Mononuclear cell (primary cell): ENCODE measurements around the gene CD93. TPM values are rescaled to one million over a fixed set of nuclear protein-coding genes. Genes with fewer than 3 reads are reported as not detected.

Source experiments
- H3K27me3 ChIP-seq: 2 replicates; pipeline ENCODE4 v1.6.0; 2011; ENCODE audit warnings: low read length, control low read depth; ENCODE audit not compliant: insufficient read depth
- H3K4me1 ChIP-seq: 2 replicates; pipeline ENCODE4 v1.5.1; 2011; ENCODE audit warnings: mild to moderate bottlenecking, low read length, control low read depth; ENCODE audit not compliant: insufficient read depth
- H3K4me3 ChIP-seq: 2 replicates; pipeline ENCODE4 v1.5.1; 2011; ENCODE audit warnings: mild to moderate bottlenecking, low read length, moderate library complexity
- H3K9me3 ChIP-seq: 2 replicates; pipeline ENCODE4 v1.5.1; 2011; ENCODE audit warnings: low read depth, mild to moderate bottlenecking, control low read depth, low read length
- total RNA-seq: library from RNA; depleted of rRNA; stranded (reverse); fragments of >200 nt; gene quantifications from one replicate; pipeline ENCODE4 v1.2.3, GENCODE V29; 2012

The CD93 gene
- total RNA-seq, 1 donor, result 85.5 TPM

DNA sequence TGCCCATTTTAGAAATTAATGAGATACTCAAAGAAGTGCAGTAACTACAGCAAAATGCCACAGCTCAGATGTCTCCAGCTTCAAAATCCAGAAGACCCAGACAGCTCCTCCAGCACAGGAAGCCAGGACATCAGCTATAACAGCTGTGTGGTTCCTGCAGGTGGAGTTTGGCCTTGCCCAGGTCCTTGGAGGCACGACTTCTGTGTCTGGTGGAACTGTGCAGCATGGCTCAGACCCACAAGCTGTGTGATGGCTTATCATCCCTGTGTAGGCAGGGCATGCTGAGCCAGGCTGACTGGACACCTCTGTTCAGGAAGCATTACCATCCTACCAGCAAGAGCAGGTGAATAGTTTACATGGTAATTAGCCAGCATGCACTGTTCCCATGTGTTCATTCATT, 26.5 kb upstream of the CD93 start:
- H3K4me1 ChIP-seq, result peaks cover 47% of the 10 kb centered on the region
- H3K9me3 ChIP-seq, result no peaks in the 10 kb centered on the region
- no peaks in the 10 kb centered on the region for H3K27me3 ChIP-seq
- H3K4me3 ChIP-seq, result no peak overlapping the region

- Histone ChIP-seq H3K4me1 (peaks cover 47% of the 10 kb centered on the region), H3K27me3 (no peaks in the 10 kb centered on the region)
These were observed 25.8 kb upstream of the CD93 start for GRCh38 chr20:23111944-23112342.

GRCh38 chr20:23111307-23111943, 25.3 kb upstream of the CD93 start:
- Histone ChIP-seq H3K27me3 (no peaks in the 10 kb centered on the region), H3K4me1 (peaks cover 47% of the 10 kb centered on the region), H3K4me3 (no peak overlapping the region), H3K9me3 (no peaks in the 10 kb centered on the region)

More at GRCh38 chr20:23111944-23112342, 25.8 kb upstream of the CD93 start:
- no peaks in the 10 kb centered on the region for H3K9me3 ChIP-seq
- no peak overlapping the region for H3K4me3 ChIP-seq

DNA sequence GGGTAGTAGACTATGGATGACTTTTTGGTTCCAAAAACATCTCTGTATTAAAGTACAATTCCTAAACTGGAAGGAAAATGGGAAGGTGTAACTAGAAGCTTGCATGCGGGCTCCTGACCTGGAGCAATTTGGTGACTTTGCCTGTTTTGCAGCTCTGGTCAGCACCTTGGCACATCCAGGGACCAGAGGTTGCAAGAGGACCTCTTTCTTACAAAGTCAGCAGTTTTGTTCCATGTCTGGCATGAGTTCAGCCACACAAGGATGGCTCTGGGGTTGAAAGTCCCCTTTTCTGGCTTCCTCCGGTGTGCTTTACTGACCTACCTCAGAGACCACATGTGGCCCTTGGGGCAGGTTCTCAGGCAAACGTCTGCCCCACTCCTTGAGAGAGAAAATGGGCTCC, 22.7 kb upstream of the CD93 start:
- Histone ChIP-seq H3K4me1 (peaks cover 49% of the 10 kb centered on the region), H3K4me3 (no peak overlapping the region), H3K27me3 (no peaks in the 10 kb centered on the region), H3K9me3 (no peaks in the 10 kb centered on the region)

DNA sequence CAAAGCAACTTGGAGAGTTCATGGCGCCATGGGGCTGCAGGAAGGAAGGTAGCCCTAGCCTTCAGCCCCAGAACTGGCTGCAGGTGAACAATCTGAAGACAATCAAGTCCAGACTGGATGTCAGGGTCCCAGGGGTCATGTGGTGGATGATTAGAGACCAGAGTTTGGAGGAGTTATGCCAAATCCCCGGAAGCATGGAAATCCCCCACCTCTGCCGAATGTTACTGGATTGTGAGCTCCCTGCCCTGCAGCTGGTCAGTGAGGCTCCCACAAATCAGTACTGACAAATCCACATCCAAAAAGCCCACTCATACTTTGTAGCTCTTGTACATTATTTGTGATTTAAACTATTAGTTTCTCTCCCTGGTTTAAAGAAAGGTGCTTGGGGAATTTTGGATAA, 21.3 kb upstream of the CD93 start:
- peaks cover 54% of the 10 kb centered on the region for H3K4me1 ChIP-seq
- H3K9me3 ChIP-seq, result no peaks in the 10 kb centered on the region
- H3K4me3 ChIP-seq, result no peak overlapping the region
- no peaks in the 10 kb centered on the region for H3K27me3 ChIP-seq

DNA sequence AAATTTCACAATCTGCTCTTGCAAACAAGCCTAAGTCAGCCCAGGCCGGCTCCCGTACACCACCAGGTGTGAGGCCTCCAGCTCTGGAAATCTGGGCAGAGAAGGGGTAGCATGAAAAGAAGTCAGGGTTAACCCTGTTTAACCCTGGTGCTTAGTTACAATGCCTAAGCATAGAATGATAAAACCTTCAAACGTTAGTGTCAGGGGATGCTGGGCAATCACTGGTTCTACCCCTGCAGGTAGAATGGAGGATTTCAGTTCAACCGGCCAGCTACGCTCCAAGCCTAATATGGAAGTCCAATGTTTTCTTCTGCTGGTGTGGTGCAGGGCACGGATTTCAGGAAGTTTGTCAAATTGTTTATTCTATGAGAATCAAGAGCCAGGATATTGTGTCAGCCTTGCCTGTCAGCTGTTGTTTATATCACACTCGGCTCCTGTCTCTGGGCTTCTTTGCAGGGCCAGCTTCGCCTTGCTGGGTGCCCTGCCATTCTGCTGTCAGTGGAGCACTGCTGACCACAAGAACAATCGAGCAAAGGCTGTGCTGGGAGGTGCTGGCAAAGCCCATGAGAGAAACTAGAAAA, 20.2 kb upstream of the CD93 start:
- Histone ChIP-seq H3K4me3 (no peak overlapping the region), H3K9me3 (no peaks in the 10 kb centered on the region), H3K27me3 (no peaks in the 10 kb centered on the region), H3K4me1 (peaks cover 65% of the 10 kb centered on the region)

DNA sequence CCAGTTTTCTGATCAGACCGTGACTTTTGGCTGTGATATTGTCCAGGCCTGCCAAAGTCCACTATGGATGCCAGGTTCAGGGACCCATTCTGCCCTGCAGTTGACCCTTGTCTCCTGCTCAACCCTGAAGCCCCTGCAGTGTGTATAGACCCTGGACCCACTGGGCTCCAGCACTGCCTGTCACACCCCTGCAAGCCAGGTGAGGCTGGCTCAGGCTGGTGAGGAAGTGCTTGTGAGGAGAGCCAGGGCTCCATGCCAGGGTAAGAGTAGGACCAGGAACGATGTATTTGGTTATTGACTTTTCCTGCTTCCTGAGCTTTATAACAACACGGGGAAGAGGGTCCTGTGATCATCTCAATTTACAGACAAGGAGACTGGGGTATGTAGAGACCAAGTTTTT, 19.1 kb upstream of the CD93 start:
- peaks cover 66% of the 10 kb centered on the region for H3K4me1 ChIP-seq
- no peak overlapping the region for H3K4me3 ChIP-seq
- no peaks in the 10 kb centered on the region for H3K27me3 ChIP-seq
- H3K9me3 ChIP-seq, result no peaks in the 10 kb centered on the region

GRCh38 chr20:23103284-23104018, 17.3 kb upstream of the CD93 start:
- Histone ChIP-seq H3K27me3 (no peaks in the 10 kb centered on the region), H3K4me3 (no peak overlapping the region), H3K4me1 (peaks cover 67% of the 10 kb centered on the region), H3K9me3 (no peaks in the 10 kb centered on the region)

- no peak overlapping the region for H3K4me3 ChIP-seq
These were observed 15.7 kb upstream of the CD93 start for GRCh38 chr20:23101696-23102406.

DNA sequence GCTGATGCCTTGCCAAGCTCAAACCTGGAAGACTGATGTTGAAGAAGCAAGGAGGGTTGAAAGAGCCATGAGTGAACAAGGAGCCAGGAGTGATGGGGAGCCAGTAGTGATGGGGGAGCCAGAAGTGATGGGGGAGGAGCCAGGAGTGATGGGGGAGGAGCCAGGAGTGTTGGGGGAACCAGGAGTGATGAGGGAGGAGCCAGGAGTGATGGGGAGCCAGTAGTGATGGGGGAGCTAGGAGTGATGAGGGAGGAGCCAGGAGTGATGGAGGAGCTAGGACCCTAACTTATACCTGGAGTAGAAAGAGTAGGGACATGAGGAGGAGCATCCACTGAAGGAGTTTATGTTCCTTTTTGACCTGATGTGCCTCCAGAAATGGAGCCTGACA, 14.6 kb upstream of the CD93 start:
- Histone ChIP-seq H3K4me1 (peaks cover 58% of the 10 kb centered on the region), H3K9me3 (no peaks in the 10 kb centered on the region), H3K27me3 (no peaks in the 10 kb centered on the region), H3K4me3 (no peak overlapping the region)

More at GRCh38 chr20:23101696-23102406, 15.7 kb upstream of the CD93 start:
- Histone ChIP-seq H3K9me3 (no peaks in the 10 kb centered on the region), H3K27me3 (no peaks in the 10 kb centered on the region), H3K4me1 (peaks cover 65% of the 10 kb centered on the region)

GRCh38 chr20:23099791-23100719, 13.9 kb upstream of the CD93 start:
- H3K27me3 ChIP-seq, result no peaks in the 10 kb centered on the region
- peaks cover 58% of the 10 kb centered on the region for H3K4me1 ChIP-seq
- no peaks in the 10 kb centered on the region for H3K9me3 ChIP-seq
- no peak overlapping the region for H3K4me3 ChIP-seq

DNA sequence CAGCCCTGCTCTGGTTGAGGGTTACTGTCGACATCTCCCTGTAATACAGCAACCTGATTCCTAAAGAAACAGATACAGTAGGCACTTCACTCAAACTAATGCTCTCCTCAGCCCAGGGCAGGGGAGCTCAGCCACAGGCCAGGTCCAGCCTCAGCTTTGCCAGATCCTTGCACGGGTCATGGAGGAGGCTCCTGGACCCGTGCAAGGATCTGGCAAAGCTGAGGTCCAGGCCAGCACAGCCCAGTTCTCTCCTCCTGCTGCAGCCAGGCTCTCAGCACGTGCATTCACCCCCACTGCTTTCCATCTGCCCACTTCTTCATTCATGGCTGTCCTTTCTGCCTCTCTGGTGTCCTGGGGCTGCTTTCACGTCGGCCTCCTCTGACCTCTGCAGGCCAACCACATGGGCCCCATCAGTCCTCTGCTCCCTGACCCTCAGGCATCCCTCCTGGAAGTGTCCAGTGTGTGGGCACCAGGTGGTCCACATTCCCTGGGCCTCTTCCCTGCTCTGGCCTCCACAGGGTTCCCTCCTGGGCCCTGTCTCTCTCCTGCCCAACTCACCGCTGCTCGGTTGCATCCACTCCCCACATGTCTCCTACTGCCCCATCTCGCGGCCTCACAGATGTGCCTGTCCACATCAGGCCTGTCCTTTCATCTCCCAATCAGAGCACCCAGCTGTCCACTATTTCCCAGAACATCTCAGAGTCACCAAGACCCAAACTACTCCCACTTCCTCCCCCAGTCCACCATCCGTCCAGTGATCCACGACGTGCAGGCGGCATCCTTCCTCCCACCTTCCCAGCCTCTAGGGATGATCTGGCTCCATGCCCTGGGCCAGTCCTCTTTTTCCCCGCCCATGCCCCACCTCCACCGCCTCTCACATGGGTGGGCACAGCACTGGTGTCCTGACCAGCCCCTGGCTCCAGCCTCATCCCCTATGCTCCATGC, 11.8 kb upstream of the CD93 start:
- no peaks in the 10 kb centered on the region for H3K27me3 ChIP-seq
- H3K4me1 ChIP-seq, result peaks cover 45% of the 10 kb centered on the region
- no peaks in the 10 kb centered on the region for H3K9me3 ChIP-seq
- no peak overlapping the region for H3K4me3 ChIP-seq

DNA sequence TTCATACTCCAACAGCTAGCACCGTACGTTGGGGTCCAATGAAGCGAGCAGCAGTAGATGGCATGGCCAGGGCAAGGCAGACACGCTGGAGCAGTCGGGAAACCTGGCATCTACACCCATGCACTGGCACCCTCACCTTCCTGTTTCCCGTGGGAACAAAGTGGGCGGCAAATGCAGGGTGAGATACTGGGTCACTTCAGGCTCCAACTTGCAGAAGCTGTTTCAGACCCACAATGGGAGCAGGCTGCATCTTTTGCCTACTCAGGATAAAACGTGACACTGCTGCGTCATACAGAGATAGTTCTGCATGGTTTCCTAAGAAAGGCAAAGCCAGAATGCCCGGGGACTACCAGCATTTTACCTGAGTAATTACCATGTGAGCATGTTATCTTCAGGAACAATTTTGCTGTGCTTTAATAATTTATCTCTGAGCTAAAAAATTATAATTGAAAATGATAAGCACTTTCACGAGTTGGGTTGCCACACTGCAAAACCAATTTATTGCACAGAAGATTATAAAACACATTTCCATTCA, 10.9 kb upstream of the CD93 start:
- Histone ChIP-seq H3K4me3 (no peak overlapping the region), H3K4me1 (peaks cover 36% of the 10 kb centered on the region)

More for the DNA sequence above, 10.9 kb upstream of the CD93 start:
- no peaks in the 10 kb centered on the region for H3K9me3 ChIP-seq
- H3K27me3 ChIP-seq, result no peaks in the 10 kb centered on the region
